HG03060 (cell line): ENCODE results near the gene PLA2G2D.

ENCODE experiments used
- ATAC-seq: cut with Tn5 transposase; IDR thresholded peaks from one replicate; pipeline ENCODE4 v1.9.1; 2021; ENCODE audit warnings: low read depth, moderate number of reproducible peaks; ENCODE audit not compliant: unreplicated experiment

Gene PLA2G2D

DNA sequence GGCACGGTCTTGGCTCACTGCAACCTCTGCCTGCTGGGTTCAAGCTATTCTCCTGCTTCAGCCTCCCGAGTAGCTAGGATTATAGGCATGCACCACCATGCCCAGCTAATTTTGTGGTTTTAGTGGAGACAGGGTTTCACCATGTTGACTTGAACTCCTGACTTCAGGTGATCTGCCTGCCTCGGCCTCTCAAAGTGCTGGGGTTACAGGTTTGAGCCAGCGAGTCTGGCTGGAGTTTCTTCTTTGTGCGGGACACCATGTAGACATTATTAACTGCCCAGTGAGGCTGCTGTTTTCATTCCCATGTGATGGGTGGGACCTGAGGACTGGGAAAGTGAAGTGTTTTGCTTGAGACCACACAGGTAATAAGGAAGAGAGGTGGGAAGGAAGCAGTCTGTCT is 26.0 kb downstream of the PLA2G2D start:
- no peak for ATAC-seq

GRCh38 chr1:20090641-20091040 is 28.7 kb downstream of the PLA2G2D start:
- no peak for ATAC-seq

DNA sequence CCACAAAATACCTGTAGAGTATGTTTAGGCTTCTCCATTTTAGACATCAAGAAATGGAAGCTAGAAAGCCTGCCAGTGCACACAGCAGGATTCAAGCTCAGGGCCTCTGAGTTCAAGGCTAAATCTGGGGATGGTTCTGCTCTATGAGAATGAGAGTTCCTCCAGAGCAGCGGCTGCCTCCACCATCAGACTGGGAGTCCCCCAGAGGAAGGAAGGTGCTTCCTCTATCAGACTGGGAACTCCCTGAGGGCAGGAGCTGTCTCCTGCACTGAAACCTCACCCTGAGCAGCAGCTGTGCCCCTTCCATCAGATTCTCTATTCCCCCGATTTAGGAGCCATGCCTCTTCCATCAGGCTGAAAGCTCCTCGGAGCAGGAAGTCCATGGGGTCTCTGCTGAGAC is 29.2 kb downstream of the PLA2G2D start:
- no peak for ATAC-seq

- no peak for ATAC-seq
Observed at GRCh38 chr1:20089328-20090077, 29.8 kb downstream of the PLA2G2D start.

- ATAC-seq: no peak
Observed at GRCh38 chr1:20087668-20088067, 31.7 kb downstream of the PLA2G2D start.

DNA sequence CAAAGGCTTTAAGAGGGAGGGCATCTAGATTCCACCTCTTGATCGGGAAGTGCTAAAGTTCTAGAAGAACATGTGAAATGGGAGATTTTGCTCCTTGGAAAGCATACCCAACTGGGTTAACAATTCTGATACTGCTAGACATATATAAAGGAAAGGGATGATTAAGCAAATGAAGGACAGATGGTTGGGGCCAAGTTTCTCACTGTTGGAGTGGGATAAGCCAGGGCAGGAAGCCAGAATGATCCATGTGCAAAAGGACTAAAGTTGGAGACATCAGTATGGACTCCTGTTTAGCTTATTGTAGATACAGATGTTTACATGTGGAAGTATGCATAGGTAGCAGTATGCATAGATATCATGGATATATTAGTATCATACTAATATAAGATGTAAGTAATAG is 32.5 kb downstream of the PLA2G2D start:
- no peak for ATAC-seq

GRCh38 chr1:20083178-20083944 is 36.0 kb downstream of the PLA2G2D start:
- ATAC-seq: no peak

DNA sequence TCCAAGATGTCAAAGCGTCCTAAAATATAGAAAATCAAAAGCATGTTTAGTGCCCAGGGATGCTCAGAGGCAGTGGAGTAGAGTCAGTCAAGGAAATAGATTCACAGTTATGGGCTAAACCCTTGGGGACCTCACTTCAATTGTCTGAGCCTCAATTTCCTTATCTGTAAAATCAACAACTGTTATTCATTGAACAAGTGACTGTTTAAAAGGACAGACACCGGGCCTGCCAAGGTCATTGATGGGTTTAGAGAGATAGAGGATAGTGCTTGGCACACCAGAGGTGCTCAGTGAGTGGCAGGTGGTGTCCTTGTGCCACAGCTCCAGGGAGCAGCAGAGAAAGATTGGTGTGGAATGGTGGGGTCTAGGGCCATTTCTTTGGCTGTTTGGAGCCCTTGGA is 36.6 kb downstream of the PLA2G2D start:
- ATAC-seq: no peak

GRCh38 chr1:20081353-20081810 is 38.0 kb downstream of the PLA2G2D start:
- no peak for ATAC-seq

GRCh38 chr1:20080441-20081352 is 38.6 kb downstream of the PLA2G2D start:
- ATAC-seq: no peak

- no peak for ATAC-seq
Observed at GRCh38 chr1:20079661-20080305, 39.6 kb downstream of the PLA2G2D start.

DNA sequence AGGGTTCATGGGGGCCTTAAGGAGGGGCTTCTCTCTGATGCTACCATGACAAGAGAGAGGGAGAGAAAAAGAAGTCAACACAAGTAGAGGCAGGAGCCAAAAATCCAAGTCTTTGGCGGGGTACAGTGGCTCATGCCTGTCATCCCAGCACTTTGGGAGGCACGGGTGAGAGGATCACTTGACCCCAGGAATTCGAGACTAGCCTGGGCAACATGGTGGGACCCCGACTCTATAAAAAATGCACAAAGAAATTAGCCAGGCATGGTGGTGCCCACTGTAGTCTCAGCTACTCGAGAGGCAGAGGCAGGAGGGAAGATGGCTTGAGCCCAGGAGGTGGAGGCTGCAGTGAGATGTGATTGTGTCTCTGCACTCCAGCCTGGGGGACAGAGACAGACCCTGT is 40.6 kb downstream of the PLA2G2D start:
- ATAC-seq: no peak

DNA sequence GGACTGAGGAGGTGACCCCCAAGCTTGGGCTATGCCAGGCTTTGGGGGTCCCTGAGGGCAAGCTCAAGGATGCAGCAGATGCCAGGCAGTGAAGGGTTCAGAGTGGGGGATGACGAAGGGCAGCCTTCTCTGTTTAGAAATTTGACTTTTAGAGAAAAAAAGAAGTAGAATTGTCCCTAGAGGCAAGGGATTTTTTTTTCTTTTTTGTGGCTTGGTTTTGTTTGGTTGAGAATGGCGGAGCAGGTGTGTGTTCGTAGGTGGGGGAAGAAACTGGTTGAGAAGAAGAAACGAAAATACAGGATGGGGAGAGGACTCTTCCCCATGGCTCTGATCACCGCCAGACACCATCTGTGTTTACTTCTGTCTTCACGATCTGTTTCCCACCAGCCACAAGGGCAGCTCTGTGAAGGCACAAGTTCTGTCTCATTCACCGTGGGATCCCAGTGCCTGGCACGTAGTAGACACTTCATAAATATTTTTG is 41.1 kb downstream of the PLA2G2D start:
- no peak for ATAC-seq

DNA sequence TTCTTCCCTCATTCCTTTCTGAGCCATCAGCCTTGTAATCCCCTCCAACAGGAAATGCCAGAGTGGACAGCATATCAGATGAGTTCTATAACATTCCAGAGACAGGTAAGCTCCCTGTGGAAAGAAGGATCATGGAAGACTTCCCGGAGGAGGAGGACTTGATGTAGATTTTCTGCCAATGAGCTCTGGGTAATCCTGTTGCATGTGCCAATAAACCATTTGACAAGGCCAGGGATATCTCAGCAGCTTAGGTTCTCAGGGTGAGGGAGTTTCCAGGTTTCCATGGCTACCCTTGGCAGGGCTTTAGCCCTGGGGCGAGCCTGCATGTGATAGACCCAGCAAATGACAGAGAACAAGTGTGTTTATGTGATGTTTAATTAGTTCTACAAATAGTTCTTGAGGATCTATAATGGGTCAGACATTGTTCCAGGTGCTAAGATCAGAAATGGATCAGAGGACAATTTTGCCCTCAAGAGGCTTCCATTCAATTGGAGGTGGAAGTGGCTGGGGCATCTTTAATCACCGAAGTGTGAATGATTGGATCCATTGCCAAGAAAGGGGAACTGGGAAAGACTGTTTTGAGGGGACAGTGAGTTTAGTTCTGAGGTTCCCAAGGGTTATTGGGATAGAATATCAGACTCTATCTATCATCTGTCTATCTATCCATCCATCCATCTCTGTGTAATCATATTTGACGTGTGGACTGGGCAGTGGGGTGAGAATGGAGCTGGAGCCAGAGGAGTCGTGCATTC is 42.5 kb downstream of the PLA2G2D start:
- ATAC-seq: no peak

DNA sequence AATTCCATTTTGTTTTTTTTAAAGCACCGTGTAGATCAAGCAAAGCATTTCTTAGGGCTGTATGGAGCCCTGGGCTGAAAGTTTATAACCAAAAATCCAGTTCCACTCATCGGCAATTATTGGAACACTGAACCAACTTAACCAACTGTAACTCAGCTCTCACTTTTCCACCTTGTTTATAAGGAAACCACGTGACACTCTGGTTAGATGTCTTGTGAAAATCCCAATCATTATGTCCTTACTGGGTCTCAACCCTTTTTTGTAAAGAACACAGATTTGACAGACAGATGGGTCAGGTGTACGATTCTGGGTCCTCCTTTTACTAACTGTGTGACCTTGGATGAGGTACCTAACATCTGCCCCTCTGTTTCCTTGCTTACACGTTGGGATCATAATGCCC is 43.1 kb downstream of the PLA2G2D start:
- no peak for ATAC-seq

DNA sequence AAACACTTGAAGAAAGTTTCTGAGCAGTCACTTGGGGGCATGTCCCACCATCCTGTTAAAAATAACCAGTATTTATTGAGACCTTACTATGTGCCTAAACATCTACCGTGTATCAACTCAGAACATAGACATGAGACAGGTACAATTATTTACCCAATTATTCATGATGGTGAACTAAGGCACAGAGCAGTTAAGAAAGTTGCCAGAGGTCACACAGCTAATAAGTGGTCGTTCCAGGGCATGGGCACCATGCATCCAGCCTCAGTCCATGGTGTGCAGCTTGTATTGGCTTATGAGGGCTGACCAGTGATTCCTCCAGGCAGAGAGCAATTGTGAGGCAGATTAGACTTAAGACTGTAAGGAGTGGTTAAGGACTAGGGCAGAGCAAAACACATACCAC is 44.0 kb downstream of the PLA2G2D start:
- ATAC-seq: no peak

- ATAC-seq: no peak
Observed at GRCh38 chr1:20074725-20075171, 44.6 kb downstream of the PLA2G2D start.

DNA sequence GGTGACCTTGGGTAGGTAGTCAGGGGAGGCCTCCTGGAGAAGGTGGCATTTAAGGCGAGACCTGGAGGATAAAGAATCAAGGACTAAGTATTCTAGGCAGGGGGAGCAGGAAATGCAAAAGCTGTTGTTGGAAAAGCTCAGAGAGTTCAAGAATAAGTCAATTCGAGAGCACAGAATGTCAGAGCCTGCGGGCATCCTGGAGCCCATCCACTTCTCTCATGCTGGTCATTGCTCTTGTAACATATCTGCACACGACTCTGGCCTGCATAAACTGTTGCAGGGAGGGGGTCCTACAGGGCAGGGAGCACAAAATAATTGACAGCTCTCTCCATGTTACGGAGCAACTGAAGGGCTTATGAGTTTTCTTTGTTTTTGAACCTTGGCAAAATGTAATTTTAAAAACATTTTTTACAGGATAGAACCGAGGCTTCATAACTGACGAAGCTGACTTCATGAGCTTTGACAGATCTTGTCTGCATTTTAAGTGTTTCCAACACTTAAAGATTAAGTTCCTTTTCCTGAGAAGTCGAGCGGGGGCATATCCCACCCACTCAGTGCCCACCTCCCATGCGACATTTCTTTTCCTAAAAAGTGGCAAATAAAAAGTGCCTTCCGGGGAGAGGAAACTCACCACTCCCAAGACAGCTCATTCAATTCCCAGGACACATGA is 45.1 kb downstream of the PLA2G2D start:
- no peak for ATAC-seq

DNA sequence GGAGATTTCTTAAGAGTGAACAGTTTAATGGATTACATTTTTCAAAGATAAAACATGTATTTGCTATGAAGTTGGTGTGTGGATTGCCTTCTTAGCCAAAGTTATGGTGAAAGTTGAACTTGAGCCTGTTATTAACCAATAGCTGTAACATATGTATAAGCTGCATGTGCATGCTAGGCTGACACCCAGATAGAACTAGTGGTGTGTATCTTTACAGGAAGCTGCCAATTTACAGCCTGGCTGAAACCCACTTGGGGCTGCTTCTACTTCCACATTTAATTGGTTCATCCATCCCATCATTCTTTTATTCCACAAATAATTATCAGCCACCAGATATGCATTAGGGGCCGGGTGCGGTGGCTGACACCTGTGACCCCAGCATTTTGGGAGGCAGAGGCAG is 46.1 kb downstream of the PLA2G2D start:
- no peak for ATAC-seq
